Erythroblast (primary cell): ENCODE results near the gene GMDS.
"Not testable (repeated sequence)": the region's sequence is repeated elsewhere in the genome, so short reads cannot be mapped to it uniquely, and the experiment has no call there.

ENCODE experiments used
- GATA1 ChIP-seq: IDR thresholded peaks from 2 replicates; pipeline ENCODE4 v1.6.1; 2011; ENCODE audit warnings: low read depth, mild to moderate bottlenecking, control low read depth, low read length, moderate library complexity
- POLR2A ChIP-seq: IDR thresholded peaks from 2 replicates; pipeline ENCODE4 v1.6.1; 2011; ENCODE audit warnings: mild to moderate bottlenecking, low read length

DNA sequence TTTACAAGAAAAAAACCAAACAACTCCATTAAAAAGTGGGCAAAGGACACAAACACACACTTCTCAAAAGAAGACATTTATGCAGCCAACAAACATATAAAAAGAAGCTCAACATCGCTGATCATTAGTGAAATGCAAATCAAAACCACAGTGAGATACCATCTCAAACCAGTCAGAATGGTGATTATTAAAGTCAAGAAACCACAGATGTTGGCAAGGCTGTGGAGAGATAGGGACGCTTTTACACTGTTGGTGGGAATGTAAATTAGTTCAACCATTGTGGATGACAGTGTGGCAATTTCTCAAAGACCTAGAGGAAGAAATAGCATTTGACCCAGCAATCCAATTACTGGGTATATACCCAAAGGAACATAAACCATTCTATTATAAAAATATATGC, 554.7 kb downstream of the GMDS start:
- TF ChIP-seq POLR2A, GATA1: not testable (repeated sequence)
